Measurements from ENCODE around the gene GSTM3. TPM values are rescaled to one million over a fixed set of nuclear protein-coding genes. Genes with fewer than 3 reads are reported as not detected.

Gene GSTM3
- total RNA-seq, 4 donors from 2014 or later, result 61.1 to 162 (median 132) TPM

Other genes with a start within 250 kb of the GSTM3 start
- gene CYB561D1, start 246.9 kb downstream of the GSTM3 start, total RNA-seq, result 10 to 100 TPM in 3 of 4 donors, 1 to 10 TPM in 1; 8.1 to 16.0 (median 12.2) TPM
- gene AMIGO1, start 231.3 kb downstream of the GSTM3 start, total RNA-seq, result 10 to 100 TPM; 13.5 to 14.0 (median 13.8) TPM
- gene GPR61, start 201.2 kb downstream of the GSTM3 start, total RNA-seq, result 1 to 10 TPM in 2 of 4 donors, under 1 TPM in 2; 0.11 to 3.8 (median 1.1) TPM
- gene GNAI3, start 192.4 kb downstream of the GSTM3 start, total RNA-seq, result 1 to 10 TPM; 5.1 to 7.2 (median 6.0) TPM
- gene GNAT2, start 121.4 kb downstream of the GSTM3 start, total RNA-seq, result not detected
- gene AMPD2, start 121.2 kb downstream of the GSTM3 start, total RNA-seq, result 10 to 100 TPM; 31.2 to 74.8 (median 46.8) TPM
- 10 to 100 TPM; 30.8 to 68.8 (median 43.7) TPM for gene GSTM4, start 84.9 kb downstream of the GSTM3 start, total RNA-seq
- 10 to 100 TPM; 37.1 to 73.6 (median 62.3) TPM for gene GSTM2, start 73.0 kb downstream of the GSTM3 start, total RNA-seq
- 10 to 100 TPM in 1 of 4 donors, not detected in 3; 23.4 TPM for gene GSTM1, start 53.2 kb downstream of the GSTM3 start, total RNA-seq
- gene GSTM5, start 28.8 kb downstream of the GSTM3 start, total RNA-seq, result 1 to 10 TPM; 2.8 to 5.4 (median 3.0) TPM
- not detected for gene EPS8L3, start 22.9 kb upstream of the GSTM3 start, total RNA-seq
- 100 to 1,000 TPM in 1 of 4 donors, 10 to 100 TPM in 3; 33.5 to 127 (median 62.3) TPM for gene CSF1, start 169.8 kb upstream of the GSTM3 start, total RNA-seq
- 100 to 1,000 TPM in 3 of 4 donors, 10 to 100 TPM in 1; 90.3 to 200 (median 118) TPM for gene AHCYL1, start 243.7 kb upstream of the GSTM3 start, total RNA-seq